ENCODE results near the gene CHMP1B. TPM values are rescaled to one million over a fixed set of nuclear protein-coding genes. Genes with fewer than 3 reads are reported as not detected.

CHMP1B gene
- total and polyA plus RNA-seq, 2 donors: 38.0 to 74.2 TPM

DNA sequence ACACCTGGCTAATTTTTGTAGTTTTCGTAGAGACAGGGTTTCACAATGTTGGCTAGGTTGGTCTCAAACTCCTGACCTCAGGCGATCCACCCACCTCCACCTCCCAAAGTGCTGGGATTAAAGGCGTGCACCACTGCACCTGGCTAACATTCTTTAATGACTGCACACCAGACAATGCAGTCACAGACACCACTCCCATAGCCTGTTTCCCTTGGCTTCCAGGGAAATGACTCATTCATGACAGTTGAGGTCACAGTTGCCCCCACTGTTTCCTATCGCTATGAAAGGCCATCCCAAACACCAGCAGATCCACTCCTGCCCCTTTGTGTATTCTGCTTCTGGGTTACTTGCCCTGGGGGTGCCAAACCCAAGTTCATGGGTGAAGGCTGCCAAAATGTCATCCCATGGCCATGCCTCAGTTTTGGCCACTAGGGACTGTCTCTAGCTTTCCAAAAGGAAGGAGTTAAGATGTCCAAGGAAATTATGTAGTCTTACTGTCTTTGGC is 8.7 kb downstream of the CHMP1B start:
- Histone ChIP-seq H3K9me3 (ENCODE audit: control insufficient read depth in 2 of 2, insufficient read depth in 1 of 2, low read length in 1 of 2) (no peaks in the 10 kb centered on the region), H3K27me3 (ENCODE audit: control insufficient read depth in 2 of 2, insufficient read depth in 1 of 2, low read length in 1 of 2) (no peaks in the 10 kb centered on the region), H3K36me3 (ENCODE audit: control insufficient read depth in 2 of 2, insufficient read depth in 2 of 2, low read length in 1 of 2) (peaks cover under 1 to 1% of the 10 kb centered on the region in 2 donors), H3K27ac (ENCODE audit: low read depth in 1 of 2, low read length in 1 of 2) (no peak overlapping the region), H3K4me1 (ENCODE audit: control insufficient read depth in 2 of 2, insufficient read depth in 2 of 2, low read length in 2 of 2) (no peaks in the 10 kb centered on the region), H3K4me3 (ENCODE audit: low read length in 2 of 2) (no peak overlapping the region)
- 92% methylated on average over 4 of the region's 4 CpGs for WGBS
- no peak for DNase-seq (ENCODE audit: low read depth in 6 of 9, low spot score in 9 of 9)

DNA sequence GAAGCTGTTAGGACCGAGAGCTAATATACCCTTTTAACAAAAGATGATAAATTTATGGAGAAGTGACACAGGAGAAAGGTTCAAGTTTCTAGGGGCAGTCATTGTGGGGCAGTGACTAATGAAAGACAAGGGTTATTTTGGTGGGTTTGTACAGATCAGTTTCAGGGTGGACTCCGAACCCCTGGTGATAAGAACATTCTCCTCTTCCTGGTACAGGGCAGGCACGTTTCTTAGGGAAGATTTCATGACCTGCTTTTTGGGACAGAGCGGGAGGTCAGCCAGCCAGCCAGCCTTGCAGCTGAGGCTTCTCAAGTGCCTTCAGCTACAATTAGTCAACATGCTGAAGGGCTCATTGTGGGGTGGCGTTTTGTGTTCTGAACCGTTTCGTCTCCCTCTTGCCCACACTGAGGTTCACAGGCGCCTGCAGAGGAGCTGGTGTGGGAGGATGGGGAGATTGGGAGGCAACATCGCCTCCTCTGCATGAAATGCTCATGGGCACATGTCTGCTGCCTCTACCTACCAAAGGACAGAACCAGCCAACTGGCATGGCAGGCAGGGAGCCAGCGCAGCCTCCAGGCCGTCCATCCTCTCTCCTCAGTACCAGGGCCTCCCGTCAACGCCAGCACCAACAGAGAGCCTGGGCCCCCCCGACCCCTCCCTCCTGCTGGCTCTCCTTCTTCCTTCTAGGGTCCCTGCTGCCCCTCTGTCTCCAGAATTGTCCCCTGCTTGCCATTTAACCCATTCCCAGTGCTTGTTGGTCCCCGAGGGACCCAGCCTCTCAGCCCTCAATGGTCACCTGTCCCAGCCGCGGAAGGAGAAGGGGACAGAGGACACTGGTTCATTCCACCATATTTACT is 9.6 kb downstream of the CHMP1B start:
- WGBS: 93% methylated on average over 17 of the region's 17 CpGs
- Histone ChIP-seq H3K27ac (ENCODE audit: low read depth in 1 of 2, low read length in 1 of 2) (no peak overlapping the region), H3K36me3 (ENCODE audit: control insufficient read depth in 2 of 2, insufficient read depth in 2 of 2, low read length in 1 of 2) (no peaks in the 10 kb centered on the region), H3K9me3 (ENCODE audit: control insufficient read depth in 2 of 2, insufficient read depth in 1 of 2, low read length in 1 of 2) (no peaks in the 10 kb centered on the region), H3K4me3 (ENCODE audit: low read length in 2 of 2) (no peak overlapping the region), H3K4me1 (ENCODE audit: control insufficient read depth in 2 of 2, insufficient read depth in 2 of 2, low read length in 2 of 2) (no peaks in the 10 kb centered on the region), H3K27me3 (ENCODE audit: control insufficient read depth in 2 of 2, insufficient read depth in 1 of 2, low read length in 1 of 2) (no peaks in the 10 kb centered on the region)
- no peak for DNase-seq (ENCODE audit: low read depth in 6 of 9, low spot score in 9 of 9)

DNA sequence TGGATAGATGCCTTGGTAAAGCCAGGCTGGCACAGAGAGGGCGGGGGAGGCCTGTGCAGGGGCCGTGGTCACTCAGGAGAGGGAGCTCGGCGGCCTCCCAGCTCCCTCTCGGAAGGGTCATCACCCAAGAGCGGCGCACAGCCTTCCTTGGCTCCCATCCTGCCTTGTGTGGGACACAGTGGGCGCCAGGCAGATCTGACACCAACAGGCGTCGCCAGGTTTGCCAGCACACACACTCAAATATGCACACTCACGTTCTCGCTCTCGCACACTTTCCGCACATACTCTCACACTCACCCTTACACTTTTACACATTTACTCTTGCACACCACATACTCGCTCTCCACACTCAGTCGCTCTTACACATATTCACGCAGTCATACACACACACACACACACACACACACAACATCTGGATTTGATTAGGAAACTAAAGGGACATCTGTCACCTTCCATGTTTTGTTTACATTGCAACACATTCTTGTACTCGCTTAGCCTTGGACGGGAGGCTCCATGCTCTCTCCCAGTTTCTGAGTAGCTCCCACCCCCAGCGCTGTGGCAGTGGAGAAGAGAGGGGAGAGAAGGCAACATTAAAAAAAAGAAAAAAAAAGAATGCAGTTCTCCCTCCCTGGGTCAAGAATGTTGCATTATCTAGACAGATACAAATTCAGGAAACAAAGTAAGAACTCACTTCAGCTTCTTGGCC is 10.5 kb downstream of the CHMP1B start:
- no peaks in the 10 kb centered on the region for H3K36me3 ChIP-seq (ENCODE audit: control insufficient read depth in 2 of 2, insufficient read depth in 2 of 2, low read length in 1 of 2)
- H3K4me3 ChIP-seq (ENCODE audit: low read length in 2 of 2): no peak overlapping the region
- H3K4me1 ChIP-seq (ENCODE audit: control insufficient read depth in 2 of 2, insufficient read depth in 2 of 2, low read length in 2 of 2): no peaks in the 10 kb centered on the region
- no peaks in the 10 kb centered on the region for H3K27me3 ChIP-seq (ENCODE audit: control insufficient read depth in 2 of 2, insufficient read depth in 1 of 2, low read length in 1 of 2)
- no peak overlapping the region for H3K27ac ChIP-seq (ENCODE audit: low read depth in 1 of 2, low read length in 1 of 2)
- H3K9me3 ChIP-seq (ENCODE audit: control insufficient read depth in 2 of 2, insufficient read depth in 1 of 2, low read length in 1 of 2): no peaks in the 10 kb centered on the region
- no peak for DNase-seq (ENCODE audit: low read depth in 6 of 9, low spot score in 9 of 9)
- WGBS: 97% methylated on average over 20 of the region's 20 CpGs

DNA sequence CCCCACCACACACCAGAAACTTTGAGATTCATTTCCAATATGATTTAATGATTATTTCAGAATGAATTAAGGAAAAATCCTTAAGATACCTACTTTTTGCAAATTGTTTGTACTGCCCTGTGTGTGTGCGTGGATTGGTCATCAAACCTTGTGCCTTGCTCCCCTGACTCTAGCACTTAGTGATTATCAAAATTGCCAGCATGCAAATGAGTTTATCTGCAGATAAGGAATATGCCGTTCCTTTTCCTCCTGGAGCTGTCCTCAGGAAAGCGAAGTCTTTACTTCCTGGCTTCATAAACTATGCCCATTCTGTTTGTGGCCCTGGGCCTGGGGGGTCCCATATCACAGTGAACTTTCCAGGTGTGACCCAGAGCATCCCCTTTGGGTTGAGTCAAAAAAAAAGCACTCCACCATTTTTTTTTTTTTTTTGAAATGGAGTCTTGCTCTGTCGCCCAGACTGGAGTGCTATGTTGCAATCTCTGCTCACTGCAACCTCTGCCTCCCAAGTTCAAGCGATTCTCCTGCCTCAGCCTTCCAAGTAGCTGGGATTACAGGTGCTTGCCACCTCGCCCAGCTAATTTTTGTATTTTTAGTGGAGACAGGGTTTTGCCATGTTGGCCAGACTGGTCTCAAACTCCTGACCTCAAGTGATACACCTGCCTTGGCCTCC is 11.4 kb downstream of the CHMP1B start:
- H3K27ac ChIP-seq (ENCODE audit: low read depth in 1 of 2, low read length in 1 of 2): no peak overlapping the region
- H3K27me3 ChIP-seq (ENCODE audit: control insufficient read depth in 2 of 2, insufficient read depth in 1 of 2, low read length in 1 of 2): no peaks in the 10 kb centered on the region
- H3K36me3 ChIP-seq (ENCODE audit: control insufficient read depth in 2 of 2, insufficient read depth in 2 of 2, low read length in 1 of 2): no peaks in the 10 kb centered on the region
- 97% methylated on average over 6 of the region's 6 CpGs for WGBS
- H3K9me3 ChIP-seq (ENCODE audit: control insufficient read depth in 2 of 2, insufficient read depth in 1 of 2, low read length in 1 of 2): no peaks in the 10 kb centered on the region
- no peak overlapping the region for H3K4me3 ChIP-seq (ENCODE audit: low read length in 2 of 2)
- no peak for DNase-seq (ENCODE audit: low read depth in 6 of 9, low spot score in 9 of 9)
- H3K4me1 ChIP-seq (ENCODE audit: control insufficient read depth in 2 of 2, insufficient read depth in 2 of 2, low read length in 2 of 2): no peaks in the 10 kb centered on the region

DNA sequence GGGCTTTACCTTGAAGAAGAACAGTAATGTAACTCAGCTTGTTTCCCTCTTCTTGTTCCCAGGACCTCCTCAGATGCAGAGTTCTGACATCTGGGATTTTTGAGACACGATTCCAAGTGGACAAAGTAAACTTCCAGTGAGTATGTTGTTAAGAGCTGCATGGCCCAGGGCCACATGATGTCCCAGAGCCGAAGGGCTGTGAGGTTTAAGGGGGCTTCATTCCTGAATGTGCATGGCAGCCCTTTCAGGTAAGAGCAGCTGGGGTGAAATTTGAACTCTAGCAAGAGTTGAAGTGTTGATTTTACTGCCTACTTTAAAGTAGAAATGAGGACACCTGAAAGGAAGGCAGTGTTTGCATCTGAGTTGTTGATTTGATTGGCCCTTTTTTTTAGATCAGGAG is 13.3 kb downstream of the CHMP1B start:
- 89% methylated on average over 2 of the region's 2 CpGs for WGBS
- DNase-seq (ENCODE audit: low read depth in 6 of 9, low spot score in 9 of 9): no peak
- Histone ChIP-seq H3K4me1 (ENCODE audit: control insufficient read depth in 2 of 2, insufficient read depth in 2 of 2, low read length in 2 of 2) (no peaks in the 10 kb centered on the region), H3K27me3 (ENCODE audit: control insufficient read depth in 2 of 2, insufficient read depth in 1 of 2, low read length in 1 of 2) (no peaks in the 10 kb centered on the region), H3K4me3 (ENCODE audit: low read length in 2 of 2) (no peak overlapping the region), H3K9me3 (ENCODE audit: control insufficient read depth in 2 of 2, insufficient read depth in 1 of 2, low read length in 1 of 2) (no peaks in the 10 kb centered on the region), H3K36me3 (ENCODE audit: control insufficient read depth in 2 of 2, insufficient read depth in 2 of 2, low read length in 1 of 2) (no peaks in the 10 kb centered on the region), H3K27ac (ENCODE audit: low read depth in 1 of 2, low read length in 1 of 2) (no peak overlapping the region)

DNA sequence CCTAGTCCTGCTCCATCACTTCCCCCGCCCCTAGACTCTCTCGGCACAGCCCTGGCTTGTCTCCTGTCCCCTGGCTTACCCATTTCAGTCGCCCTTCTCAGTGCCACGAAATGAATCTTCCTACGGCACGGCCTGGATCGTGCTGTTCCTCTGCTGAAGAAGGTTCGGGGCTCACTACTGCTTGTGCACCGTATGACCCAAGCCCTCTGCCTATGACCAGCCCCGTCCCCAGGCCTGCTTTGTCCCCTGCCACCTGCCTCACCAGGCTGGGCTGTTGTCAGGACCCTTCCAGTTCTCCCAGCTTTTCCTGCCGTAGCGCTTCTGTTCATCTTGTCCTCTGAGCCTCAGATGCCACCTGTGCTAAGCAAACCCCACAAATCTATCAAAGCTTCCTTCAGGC is 13.9 kb downstream of the CHMP1B start:
- DNase-seq (ENCODE audit: low read depth in 6 of 9, low spot score in 9 of 9): no peak
- Histone ChIP-seq H3K4me1 (ENCODE audit: control insufficient read depth in 2 of 2, insufficient read depth in 2 of 2, low read length in 2 of 2) (no peaks in the 10 kb centered on the region), H3K27me3 (ENCODE audit: control insufficient read depth in 2 of 2, insufficient read depth in 1 of 2, low read length in 1 of 2) (no peaks in the 10 kb centered on the region), H3K36me3 (ENCODE audit: control insufficient read depth in 2 of 2, insufficient read depth in 2 of 2, low read length in 1 of 2) (no peaks in the 10 kb centered on the region), H3K9me3 (ENCODE audit: control insufficient read depth in 2 of 2, insufficient read depth in 1 of 2, low read length in 1 of 2) (no peaks in the 10 kb centered on the region), H3K27ac (ENCODE audit: low read depth in 1 of 2, low read length in 1 of 2) (no peak overlapping the region), H3K4me3 (ENCODE audit: low read length in 2 of 2) (no peak overlapping the region)
- 97% methylated on average over 12 of the region's 12 CpGs for WGBS

DNA sequence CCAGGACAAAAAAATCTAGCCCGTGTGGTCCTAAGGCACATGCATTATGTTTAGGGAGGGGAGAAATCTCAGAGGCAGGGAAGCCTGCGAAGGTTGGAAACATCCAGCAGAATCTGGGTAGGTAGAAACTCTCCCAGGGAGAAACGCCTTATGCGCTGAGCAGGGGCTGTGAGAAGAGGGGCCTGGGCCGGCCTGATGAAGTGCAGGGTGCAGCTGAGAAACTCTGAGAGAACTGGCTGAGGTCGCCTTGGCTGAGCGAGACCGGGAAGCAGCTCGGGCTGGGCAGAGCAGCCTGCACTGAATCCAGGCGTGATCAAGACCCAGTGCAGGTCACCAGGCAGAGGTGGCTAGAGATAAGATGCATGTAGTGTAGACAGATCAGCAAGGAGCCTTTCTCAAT is 15.1 kb downstream of the CHMP1B start:
- WGBS: 94% methylated on average over 10 of the region's 10 CpGs
- Histone ChIP-seq H3K36me3 (ENCODE audit: control insufficient read depth in 2 of 2, insufficient read depth in 2 of 2, low read length in 1 of 2) (no peaks in the 10 kb centered on the region), H3K27ac (ENCODE audit: low read depth in 1 of 2, low read length in 1 of 2) (no peak overlapping the region), H3K9me3 (ENCODE audit: control insufficient read depth in 2 of 2, insufficient read depth in 1 of 2, low read length in 1 of 2) (no peaks in the 10 kb centered on the region), H3K4me3 (ENCODE audit: low read length in 2 of 2) (no peak overlapping the region), H3K4me1 (ENCODE audit: control insufficient read depth in 2 of 2, insufficient read depth in 2 of 2, low read length in 2 of 2) (no peaks in the 10 kb centered on the region), H3K27me3 (ENCODE audit: control insufficient read depth in 2 of 2, insufficient read depth in 1 of 2, low read length in 1 of 2) (no peaks in the 10 kb centered on the region)
- DNase-seq (ENCODE audit: low read depth in 6 of 9, low spot score in 9 of 9): no peak

DNA sequence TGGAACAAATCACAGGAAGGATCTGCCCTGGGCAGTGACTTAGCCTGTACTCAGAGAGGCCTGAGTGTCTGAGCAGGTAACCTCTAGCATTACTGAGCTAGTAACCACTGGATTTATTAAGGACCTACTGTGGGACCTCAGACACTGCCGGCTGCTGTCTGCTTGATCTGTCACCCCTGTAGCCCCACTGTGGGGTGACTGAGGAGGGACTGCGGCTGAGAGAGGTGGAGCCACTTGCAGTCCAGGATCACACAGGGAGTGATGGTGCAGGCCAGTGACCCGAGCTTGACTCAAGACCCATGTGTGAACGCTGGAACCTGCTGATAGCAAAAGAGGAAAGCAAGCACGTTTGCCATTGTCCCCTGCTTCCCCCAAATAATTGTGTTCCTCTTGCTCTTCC is 15.6 kb downstream of the CHMP1B start:
- Histone ChIP-seq H3K36me3 (ENCODE audit: control insufficient read depth in 2 of 2, insufficient read depth in 2 of 2, low read length in 1 of 2) (no peaks in the 10 kb centered on the region), H3K9me3 (ENCODE audit: control insufficient read depth in 2 of 2, insufficient read depth in 1 of 2, low read length in 1 of 2) (no peaks in the 10 kb centered on the region), H3K4me3 (ENCODE audit: low read length in 2 of 2) (no peak overlapping the region), H3K27me3 (ENCODE audit: control insufficient read depth in 2 of 2, insufficient read depth in 1 of 2, low read length in 1 of 2) (no peaks in the 10 kb centered on the region), H3K27ac (ENCODE audit: low read depth in 1 of 2, low read length in 1 of 2) (no peak overlapping the region), H3K4me1 (ENCODE audit: control insufficient read depth in 2 of 2, insufficient read depth in 2 of 2, low read length in 2 of 2) (no peaks in the 10 kb centered on the region)
- DNase-seq (ENCODE audit: low read depth in 6 of 9, low spot score in 9 of 9): no peak
- 75% methylated on average over 5 of the region's 5 CpGs for WGBS

DNA sequence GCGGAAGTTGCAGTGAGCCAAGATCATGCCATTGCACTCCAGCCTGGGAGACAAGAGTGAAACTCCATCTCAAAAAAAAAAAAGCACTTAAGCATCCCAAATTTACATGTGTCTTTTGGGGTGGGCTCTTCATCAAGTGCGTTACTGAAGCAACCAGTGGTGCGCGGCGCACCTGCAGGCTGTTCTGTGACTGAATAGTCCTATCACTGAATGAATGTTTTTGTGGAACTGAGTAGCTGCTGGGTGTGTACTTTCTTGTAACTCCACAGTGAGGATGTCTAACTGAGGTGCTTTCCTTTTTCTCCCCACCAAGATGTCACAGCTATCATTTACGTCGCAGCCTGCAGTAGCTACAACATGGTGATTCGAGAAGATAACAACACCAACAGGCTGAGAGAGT is 17.0 kb downstream of the CHMP1B start:
- no peaks in the 10 kb centered on the region for H3K27me3 ChIP-seq (ENCODE audit: control insufficient read depth in 2 of 2, insufficient read depth in 1 of 2, low read length in 1 of 2)
- H3K4me1 ChIP-seq (ENCODE audit: control insufficient read depth in 2 of 2, insufficient read depth in 2 of 2, low read length in 2 of 2): no peaks in the 10 kb centered on the region
- DNase-seq (ENCODE audit: low read depth in 6 of 9, low spot score in 9 of 9): no peak
- no peaks in the 10 kb centered on the region for H3K36me3 ChIP-seq (ENCODE audit: control insufficient read depth in 2 of 2, insufficient read depth in 2 of 2, low read length in 1 of 2)
- WGBS: 94% methylated on average over 8 of the region's 8 CpGs
- H3K9me3 ChIP-seq (ENCODE audit: control insufficient read depth in 2 of 2, insufficient read depth in 1 of 2, low read length in 1 of 2): no peaks in the 10 kb centered on the region
- no peak overlapping the region for H3K4me3 ChIP-seq (ENCODE audit: low read length in 2 of 2)
- no peak overlapping the region for H3K27ac ChIP-seq (ENCODE audit: low read depth in 1 of 2, low read length in 1 of 2)

Measured in thymus (tissue), 11 donors.